ENCODE data around the gene AUNIP. TPM values are rescaled to one million over a fixed set of nuclear protein-coding genes. Genes with fewer than 3 reads are reported as not detected.

The AUNIP gene
- total RNA-seq, 2 experiments from 2014 or later, result 8.4 to 9.1 TPM

DNA sequence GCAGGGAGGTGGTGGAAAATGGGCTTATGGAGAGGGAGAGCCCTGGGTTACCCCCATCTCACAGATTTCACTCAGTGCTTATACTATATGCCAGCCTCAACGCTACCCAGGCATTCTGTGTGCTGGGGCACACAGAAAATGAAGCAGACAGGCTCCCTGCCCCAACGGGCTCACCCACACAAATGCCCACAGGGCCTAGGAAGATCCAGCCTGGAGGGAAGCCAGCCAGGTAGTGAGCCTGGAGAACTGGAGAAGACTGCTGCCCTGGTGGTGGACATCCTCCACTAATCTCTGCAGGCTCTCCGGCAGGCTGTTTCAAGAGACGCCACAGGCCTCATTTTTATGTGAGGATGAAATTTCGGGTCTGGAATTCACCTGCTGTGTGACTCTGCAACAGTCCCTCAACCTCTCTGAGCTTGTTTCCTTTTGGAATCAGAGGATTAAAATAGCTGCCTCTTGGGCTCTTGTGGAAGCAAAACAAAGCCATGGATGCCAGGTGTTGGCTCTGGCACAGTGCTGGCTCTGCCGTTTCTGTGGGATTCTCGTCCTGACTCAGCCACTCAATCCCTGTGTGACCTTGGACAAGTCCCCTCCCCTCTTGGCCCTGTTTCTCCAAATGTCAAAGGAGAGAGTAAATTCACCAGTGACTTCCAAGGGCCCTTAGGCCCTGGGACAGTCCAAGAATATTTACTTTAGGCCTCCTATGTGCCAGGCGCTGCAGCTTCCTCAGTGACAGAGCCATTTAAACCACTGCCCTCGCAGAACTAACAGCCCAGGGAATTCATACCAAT lies 12.6 kb upstream of the AUNIP start:
- DNase-seq, result no peak
- Mint-ChIP-seq H3K36me3 (ENCODE audit: low read depth) (no peaks in the 10 kb centered on the region), H3K4me3 (no peak overlapping the region), H3K9me3 (no peaks in the 10 kb centered on the region), H3K4me1 (ENCODE audit: low read depth) (peaks cover 8% of the 10 kb centered on the region), H3K27me3 (ENCODE audit: low read depth) (no peaks in the 10 kb centered on the region), H3K27ac (no peak overlapping the region)
- CTCF ChIA-PET, result no interaction called here
- intact Hi-C loops (cut with micrococcal nuclease), result no loop called here

DNA sequence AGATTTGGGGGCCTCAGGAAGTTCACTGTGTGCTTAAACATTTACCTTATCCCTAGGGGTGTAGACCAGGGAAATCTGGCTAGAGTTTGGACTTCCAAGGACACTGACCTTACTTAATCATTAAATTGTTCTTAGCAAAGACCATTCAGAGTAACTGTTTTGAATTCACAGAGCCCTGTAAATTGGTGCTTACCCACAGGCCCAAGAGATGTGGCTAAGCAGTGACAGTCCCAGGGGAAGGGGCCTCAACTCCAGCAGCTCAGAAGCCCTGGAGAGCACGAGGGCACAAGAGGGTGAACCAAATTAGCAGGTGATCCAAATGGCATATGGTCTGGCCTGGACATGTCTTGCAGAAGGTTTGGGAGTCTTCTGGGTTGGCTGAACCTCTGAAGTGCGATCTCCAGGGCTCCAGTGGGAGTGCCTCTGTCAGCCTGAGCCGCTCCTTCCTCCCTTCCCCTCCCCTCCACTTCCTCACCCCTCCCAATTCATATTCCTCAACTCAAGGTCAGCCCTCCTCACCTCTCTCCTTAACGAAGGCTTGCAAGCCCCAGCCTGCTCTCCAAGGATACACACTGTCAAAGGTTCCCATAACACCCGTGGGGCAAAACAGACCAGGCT lies 11.9 kb upstream of the AUNIP start:
- Mint-ChIP-seq H3K9me3 (no peaks in the 10 kb centered on the region), H3K4me1 (ENCODE audit: low read depth) (peaks cover 8% of the 10 kb centered on the region), H3K27ac (no peak overlapping the region), H3K27me3 (ENCODE audit: low read depth) (no peaks in the 10 kb centered on the region), H3K36me3 (ENCODE audit: low read depth) (peaks cover under 1% of the 10 kb centered on the region), H3K4me3 (no peak overlapping the region)
- DNase-seq, result no peak
- CTCF ChIA-PET, result interaction anchor here (0.6 to 0.9 kb wide), 2 partner anchors 9 to 301 kb away, joined by 3 read pairs; partner anchors contain the start of gene ZNF593OS
- intact Hi-C loops (cut with micrococcal nuclease), result no loop called here

DNA sequence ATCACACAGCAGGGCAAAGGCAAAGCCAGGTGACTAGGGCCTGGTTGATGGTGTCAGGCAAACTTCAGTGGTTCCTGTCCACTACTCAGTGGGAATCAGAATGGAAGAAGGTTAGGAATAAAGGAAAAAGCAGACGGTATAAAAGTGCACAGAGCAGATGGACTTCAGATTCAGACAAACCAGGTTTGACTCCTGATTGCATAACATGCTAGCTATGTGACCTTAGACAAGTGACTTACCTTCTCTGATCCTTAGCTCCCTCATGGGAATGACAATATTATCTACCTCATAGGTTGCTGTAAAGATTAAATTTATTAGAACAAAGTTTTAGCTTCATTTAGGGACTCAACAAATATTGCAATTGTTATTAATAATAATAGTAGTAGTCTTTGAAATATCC lies 11.4 kb upstream of the AUNIP start:
- peaks cover 1% of the 10 kb centered on the region for H3K36me3 Mint-ChIP-seq (ENCODE audit: low read depth)
- H3K9me3 Mint-ChIP-seq, result no peaks in the 10 kb centered on the region
- no peaks in the 10 kb centered on the region for H3K27me3 Mint-ChIP-seq (ENCODE audit: low read depth)
- CTCF ChIA-PET, result interaction anchor here (0.6 to 0.9 kb wide), 2 partner anchors 9 to 301 kb away, joined by 3 read pairs; partner anchors contain the start of gene ZNF593OS
- H3K4me1 Mint-ChIP-seq (ENCODE audit: low read depth), result peaks cover 6% of the 10 kb centered on the region
- DNase-seq, result no peak
- H3K27ac Mint-ChIP-seq, result no peak overlapping the region
- H3K4me3 Mint-ChIP-seq, result no peak overlapping the region
- intact Hi-C loops (cut with micrococcal nuclease), result no loop called here

DNA sequence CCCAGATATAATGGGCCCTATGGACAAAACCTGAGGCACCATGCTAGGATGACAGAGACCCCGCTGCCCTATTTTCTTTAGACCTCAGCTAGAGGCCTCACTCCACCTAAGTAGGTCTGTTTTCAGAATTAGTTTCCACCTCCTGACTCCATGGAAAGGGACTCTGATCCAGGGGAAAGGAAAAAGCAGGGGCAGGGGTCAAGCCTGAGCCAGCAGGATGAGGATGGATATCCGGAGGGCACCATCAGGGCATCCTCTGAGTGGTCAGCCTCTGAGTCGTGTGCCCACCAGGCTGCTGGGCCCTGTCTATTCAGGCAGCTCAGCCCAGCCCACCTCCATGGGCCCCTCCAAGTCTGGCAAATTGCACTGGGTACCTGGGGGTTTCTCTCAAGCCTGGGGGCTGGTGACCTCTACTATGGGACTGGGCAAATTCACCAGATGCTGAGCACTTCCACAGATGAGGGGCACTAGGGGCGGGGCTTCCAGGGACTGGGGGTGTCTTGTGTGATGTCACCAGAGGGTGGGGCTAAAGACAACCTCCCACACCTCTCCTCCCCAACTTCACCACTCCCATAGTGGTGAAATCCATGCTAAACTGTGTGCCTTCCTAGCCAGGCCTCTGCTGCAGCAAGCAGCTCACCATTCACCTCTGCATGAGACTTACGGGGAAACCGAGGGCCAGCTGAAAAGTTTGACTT lies 10.8 kb upstream of the AUNIP start:
- H3K27ac Mint-ChIP-seq, result no peak overlapping the region
- H3K36me3 Mint-ChIP-seq (ENCODE audit: low read depth), result peaks cover 1% of the 10 kb centered on the region
- H3K4me3 Mint-ChIP-seq, result no peak overlapping the region
- DNase-seq, result no peak
- intact Hi-C loops (cut with micrococcal nuclease), result no loop called here
- CTCF ChIA-PET, result interaction anchor here (0.9 kb wide), 1 partner anchor 8 kb away, joined by 3 read pairs; no protein-coding TSS in a partner anchor
- H3K27me3 Mint-ChIP-seq (ENCODE audit: low read depth), result no peaks in the 10 kb centered on the region
- no peaks in the 10 kb centered on the region for H3K9me3 Mint-ChIP-seq
- peaks cover 6% of the 10 kb centered on the region for H3K4me1 Mint-ChIP-seq (ENCODE audit: low read depth)

DNA sequence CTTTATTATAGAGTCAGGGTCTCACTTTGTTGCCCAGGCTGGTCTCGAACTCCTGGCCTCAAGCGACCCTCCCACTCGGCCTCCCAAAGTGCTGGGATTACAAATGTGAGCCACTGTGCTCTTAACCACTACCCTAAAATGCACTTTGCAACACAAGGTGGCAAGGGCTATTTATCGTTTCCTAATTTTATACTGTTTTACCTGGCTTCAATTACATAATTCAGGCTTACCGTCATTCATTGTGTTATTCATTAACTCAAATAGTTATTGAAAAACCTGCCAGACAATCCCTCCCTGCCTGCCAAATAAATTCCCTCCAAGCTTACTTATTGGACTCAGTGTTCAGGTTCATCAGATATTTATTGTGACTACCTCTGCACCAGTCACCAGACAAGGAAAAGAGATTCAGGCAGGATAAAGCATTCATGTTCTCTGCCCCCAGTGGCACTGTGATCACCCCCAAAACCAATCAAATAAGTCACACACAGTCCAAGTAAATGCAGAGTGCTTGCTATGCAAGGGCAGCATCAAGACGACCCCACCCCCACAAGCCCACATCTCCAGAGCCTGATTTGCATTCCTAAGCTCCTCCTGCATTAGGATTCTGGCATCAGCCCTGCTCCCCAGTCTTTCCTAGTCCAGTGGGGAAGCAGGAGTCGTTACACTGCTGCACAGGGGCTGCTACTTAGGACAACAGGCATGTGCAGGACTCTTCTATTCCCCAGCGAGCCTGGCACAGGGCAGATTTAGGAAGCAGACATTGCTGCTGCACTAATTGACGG lies 8.1 kb upstream of the AUNIP start:
- Mint-ChIP-seq H3K4me1 (ENCODE audit: low read depth) (no peaks in the 10 kb centered on the region), H3K36me3 (ENCODE audit: low read depth) (peaks cover 1% of the 10 kb centered on the region), H3K4me3 (no peak overlapping the region), H3K9me3 (no peaks in the 10 kb centered on the region), H3K27me3 (ENCODE audit: low read depth) (no peaks in the 10 kb centered on the region), H3K27ac (no peak overlapping the region)
- CTCF ChIA-PET, result interaction anchor here (1.3 kb wide), 1 partner anchor 12 kb away, joined by 6 read pairs; no protein-coding TSS in a partner anchor
- DNase-seq, result no peak
- intact Hi-C loops (cut with micrococcal nuclease), result no loop called here

DNA sequence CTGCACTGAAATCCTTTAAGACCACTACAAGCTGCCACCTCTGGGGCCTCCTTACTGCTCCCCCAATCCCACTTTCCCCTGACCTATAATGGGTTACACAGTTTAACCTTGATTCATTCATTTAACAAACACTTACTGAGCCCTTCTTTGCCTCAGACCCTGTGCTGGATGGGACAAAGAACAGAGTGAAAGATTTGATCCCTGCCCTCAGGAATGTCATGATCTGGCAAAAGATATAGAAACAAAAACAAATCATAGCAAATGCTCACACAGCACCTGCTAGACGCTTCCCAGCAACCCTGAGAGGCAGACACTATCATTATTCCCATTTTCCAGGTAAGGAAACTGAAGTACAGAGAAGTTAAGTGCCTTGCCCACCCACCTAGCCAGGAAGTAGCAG lies 7.0 kb upstream of the AUNIP start:
- CTCF ChIA-PET, result no interaction called here
- H3K4me1 Mint-ChIP-seq (ENCODE audit: low read depth), result no peaks in the 10 kb centered on the region

DNA sequence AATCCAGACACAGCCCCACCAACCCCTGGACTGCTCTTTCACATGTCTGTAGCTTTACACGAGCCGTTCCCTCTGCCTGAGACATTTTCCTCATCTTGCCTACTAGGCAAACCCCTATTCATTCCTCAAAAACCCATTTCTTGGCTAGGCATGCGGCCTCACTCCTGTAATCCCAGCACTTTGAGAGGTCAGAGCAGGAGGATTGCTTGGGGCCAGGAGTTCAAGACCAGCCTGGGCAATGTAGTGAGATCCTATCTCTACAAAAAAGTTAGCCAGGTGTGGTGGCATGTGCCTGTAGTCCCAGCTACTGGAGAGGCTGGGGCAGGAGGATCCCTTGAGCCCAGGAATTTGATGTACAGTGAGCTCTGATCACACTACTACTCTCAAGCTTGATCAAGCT lies 5.2 kb upstream of the AUNIP start:
- no peak for DNase-seq
- Mint-ChIP-seq H3K4me3 (no peak overlapping the region), H3K27ac (no peak overlapping the region), H3K36me3 (ENCODE audit: low read depth) (peaks cover 1% of the 10 kb centered on the region), H3K4me1 (ENCODE audit: low read depth) (peaks cover 5% of the 10 kb centered on the region), H3K9me3 (no peaks in the 10 kb centered on the region), H3K27me3 (ENCODE audit: low read depth) (no peaks in the 10 kb centered on the region)
- intact Hi-C loops (cut with micrococcal nuclease), result no loop called here
- CTCF ChIA-PET, result no interaction called here

More for the DNA sequence above, 7.0 kb upstream of the AUNIP start:
- no peak for DNase-seq
- no peak overlapping the region for H3K27ac Mint-ChIP-seq
- no peaks in the 10 kb centered on the region for H3K27me3 Mint-ChIP-seq (ENCODE audit: low read depth)
- peaks cover 1% of the 10 kb centered on the region for H3K36me3 Mint-ChIP-seq (ENCODE audit: low read depth)
- no peak overlapping the region for H3K4me3 Mint-ChIP-seq
- intact Hi-C loops (cut with micrococcal nuclease), result no loop called here
- H3K9me3 Mint-ChIP-seq, result no peaks in the 10 kb centered on the region

DNA sequence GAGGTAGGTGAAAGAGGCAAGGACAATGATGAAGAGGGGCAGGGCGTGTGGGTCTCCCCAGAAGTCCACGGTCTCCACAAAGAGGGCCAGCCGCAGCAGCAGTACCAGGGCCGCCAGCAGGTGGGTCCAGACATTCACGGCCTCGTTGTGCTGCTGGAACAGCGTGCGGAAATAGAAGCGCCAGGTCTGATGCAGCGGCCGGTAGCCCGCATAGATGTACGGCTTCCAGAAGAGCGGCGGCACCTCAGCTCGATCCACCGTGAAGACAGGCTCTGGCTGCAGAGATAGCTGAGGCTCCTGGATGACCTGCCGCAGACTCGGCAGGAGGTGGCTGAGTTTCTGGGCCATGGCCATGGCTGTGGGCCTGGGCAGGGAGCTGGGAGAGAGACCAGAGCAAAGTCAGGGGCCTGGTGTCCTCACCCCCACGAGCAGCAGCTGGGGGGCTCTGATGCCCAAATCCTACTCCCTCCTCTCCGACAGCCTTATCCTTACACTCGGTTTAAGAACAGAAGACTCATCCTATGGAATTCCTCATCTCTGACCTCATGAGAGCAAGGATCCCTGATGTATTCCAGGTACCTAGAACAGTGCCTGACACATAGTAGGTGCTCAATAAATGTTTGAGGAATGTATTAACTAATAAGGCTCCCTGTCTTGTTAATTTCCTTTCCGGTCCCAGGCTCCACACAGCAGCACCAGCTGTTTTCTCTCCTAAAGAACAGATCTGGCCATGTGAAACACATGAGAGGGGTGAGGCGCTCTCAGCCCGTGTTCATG lies 4.4 kb upstream of the AUNIP start:
- CTCF ChIA-PET, result no interaction called here
- DNase-seq, result no peak
- Mint-ChIP-seq H3K9me3 (no peaks in the 10 kb centered on the region), H3K27me3 (ENCODE audit: low read depth) (no peaks in the 10 kb centered on the region), H3K27ac (no peak overlapping the region), H3K36me3 (ENCODE audit: low read depth) (peaks cover 1% of the 10 kb centered on the region), H3K4me1 (ENCODE audit: low read depth) (peaks cover 10% of the 10 kb centered on the region), H3K4me3 (no peak overlapping the region)
- intact Hi-C loops (cut with micrococcal nuclease), result no loop called here

DNA sequence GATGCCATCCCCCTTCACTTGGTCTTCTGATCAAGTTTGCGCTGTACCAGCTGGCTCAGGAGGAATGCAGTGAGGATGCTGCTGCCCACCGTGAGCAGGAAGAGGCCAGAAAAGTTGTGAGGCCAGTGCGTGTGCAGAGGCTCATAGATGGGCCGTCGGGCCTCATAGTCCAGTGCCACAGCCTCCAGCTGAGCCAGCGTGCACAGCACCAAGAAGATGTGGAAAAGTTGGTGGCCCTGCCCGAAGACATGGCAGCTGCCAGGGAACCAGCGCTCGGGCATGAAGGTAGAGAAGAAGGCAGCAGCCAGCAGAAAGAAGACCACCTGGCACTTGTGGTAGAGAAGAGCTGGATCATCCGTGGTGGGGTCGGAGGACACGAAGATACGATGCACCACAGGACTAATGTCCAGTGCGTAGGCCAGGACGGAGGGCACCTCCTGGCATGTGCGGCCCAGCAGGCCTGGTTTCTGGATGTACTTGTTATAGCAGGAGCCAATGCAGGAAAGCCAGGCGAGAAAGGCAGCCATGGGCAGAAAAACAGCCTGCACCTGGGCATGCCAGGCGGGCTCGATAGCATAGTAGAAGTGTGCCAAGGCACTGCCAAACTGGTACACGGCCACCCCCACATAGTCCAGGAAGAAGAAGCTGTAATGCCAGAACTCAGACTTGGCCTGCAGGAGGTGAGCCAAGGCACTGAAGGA lies 3.7 kb upstream of the AUNIP start:
- Mint-ChIP-seq H3K36me3 (ENCODE audit: low read depth) (peaks cover 1% of the 10 kb centered on the region), H3K9me3 (no peaks in the 10 kb centered on the region), H3K4me1 (ENCODE audit: low read depth) (peaks cover 15% of the 10 kb centered on the region), H3K27me3 (ENCODE audit: low read depth) (no peaks in the 10 kb centered on the region), H3K4me3 (no peak overlapping the region), H3K27ac (no peak overlapping the region)
- intact Hi-C loops (cut with micrococcal nuclease), result no loop called here
- DNase-seq, result no peak
- CTCF ChIA-PET, result interaction anchor here (1.3 kb wide), 1 partner anchor 8 kb away, joined by 3 read pairs; no protein-coding TSS in a partner anchor

DNA sequence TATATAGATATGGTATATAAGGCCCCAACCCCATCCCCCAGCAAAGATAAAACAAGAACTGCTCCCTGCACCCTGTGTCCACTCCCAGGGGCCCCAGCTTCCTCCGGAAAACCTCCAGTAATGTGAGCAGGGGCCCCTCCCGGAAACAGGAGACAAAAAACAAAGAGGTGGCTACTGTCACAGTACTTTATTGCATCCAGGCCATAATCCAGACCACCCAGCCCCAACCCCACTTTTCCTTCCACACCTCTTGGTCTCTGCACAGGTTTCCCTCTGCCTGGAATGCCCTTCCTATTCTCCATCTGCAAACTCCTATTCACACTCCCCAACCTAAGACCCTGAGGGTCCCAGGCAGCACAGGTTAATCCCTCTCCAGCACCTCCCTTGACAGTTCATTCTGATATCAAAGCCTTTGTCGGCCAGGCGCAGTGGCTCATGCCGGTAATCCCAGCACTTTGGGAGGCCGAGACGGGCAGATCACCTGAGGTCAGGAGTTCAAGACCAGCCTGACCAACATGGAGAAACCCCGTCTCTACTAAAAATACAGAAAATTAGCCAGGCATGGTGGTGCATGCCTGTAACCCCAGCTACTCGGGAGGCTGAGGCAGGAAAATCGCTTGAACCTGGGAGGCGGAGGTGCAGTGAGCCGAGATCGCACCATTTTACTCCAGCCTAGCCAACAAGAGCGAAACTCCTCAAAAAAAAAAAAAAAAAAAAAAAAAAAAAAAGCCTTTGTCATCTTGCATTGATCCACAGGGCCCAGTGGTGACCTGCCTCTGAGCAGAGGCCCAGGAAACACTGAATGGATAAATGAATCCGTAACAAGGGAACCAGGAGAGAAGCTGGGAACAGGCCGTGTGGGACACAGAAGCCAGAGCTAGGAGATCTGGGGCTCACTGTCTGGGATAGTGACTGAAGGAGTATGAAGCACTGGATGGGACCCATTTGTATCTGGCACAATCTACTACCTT lies 2.3 kb upstream of the AUNIP start:
- no peaks in the 10 kb centered on the region for H3K27me3 Mint-ChIP-seq (ENCODE audit: low read depth)
- H3K4me3 Mint-ChIP-seq, result no peak overlapping the region
- DNase-seq, result no peak
- peaks cover 15% of the 10 kb centered on the region for H3K4me1 Mint-ChIP-seq (ENCODE audit: low read depth)
- intact Hi-C loops (cut with micrococcal nuclease), result no loop called here
- CTCF ChIA-PET, result interaction anchor here (1.3 kb wide), 1 partner anchor 9 kb away, joined by 3 read pairs; no protein-coding TSS in a partner anchor
- peaks cover 1% of the 10 kb centered on the region for H3K36me3 Mint-ChIP-seq (ENCODE audit: low read depth)
- no peaks in the 10 kb centered on the region for H3K9me3 Mint-ChIP-seq
- H3K27ac Mint-ChIP-seq, result no peak overlapping the region
